Progenitor cell of endocrine pancreas (in vitro differentiated cells): ENCODE measurements around the gene TRABD. TPM values are rescaled to one million over a fixed set of nuclear protein-coding genes. Genes with fewer than 3 reads are reported as not detected.

Experiments
- DNase-seq: peaks from one replicate; pipeline ENCODE4 v3.0.0; 2021; ENCODE audit warnings: low spot score; ENCODE audit not compliant: unreplicated experiment
- H3K27ac Mint-ChIP-seq: 2 replicates; pipeline ENCODE4 v1.8.0; 2021; ENCODE audit warnings: mild to moderate bottlenecking, moderate library complexity, mixed read lengths
- H3K27me3 Mint-ChIP-seq: 2 replicates; pipeline ENCODE4 v1.8.0; 2021; ENCODE audit warnings: mixed read lengths
- H3K36me3 Mint-ChIP-seq: 2 replicates; pipeline ENCODE4 v1.8.0; 2022; ENCODE audit warnings: mixed read lengths; ENCODE audit not compliant: insufficient read depth
- H3K4me1 Mint-ChIP-seq: 2 replicates; pipeline ENCODE4 v1.8.0; 2021; ENCODE audit warnings: low read depth, mixed read lengths
- H3K4me3 Mint-ChIP-seq: 2 replicates; pipeline ENCODE4 v1.8.0; 2021; ENCODE audit warnings: low read depth, mild to moderate bottlenecking, moderate library complexity, mixed read lengths
- H3K9me3 Mint-ChIP-seq: 2 replicates; pipeline ENCODE4 v1.8.0; 2021; ENCODE audit warnings: low read depth, mixed read lengths
- CTCF ChIP-seq: fragments of 200-600 bp; sonication (generic); IDR thresholded peaks from one replicate; pipeline ENCODE4 v1.5.0; 2021; ENCODE audit warnings: antibody characterized with exemption, mild to moderate bottlenecking; ENCODE audit not compliant: unreplicated experiment
- total RNA-seq: library from RNA; stranded (reverse); gene quantifications from 2 replicates; pipeline ENCODE4 v1.2.1, GENCODE V29; 2021

TRABD gene
- total RNA-seq, 1 donor from 2014 or later: 39.4 TPM

DNA sequence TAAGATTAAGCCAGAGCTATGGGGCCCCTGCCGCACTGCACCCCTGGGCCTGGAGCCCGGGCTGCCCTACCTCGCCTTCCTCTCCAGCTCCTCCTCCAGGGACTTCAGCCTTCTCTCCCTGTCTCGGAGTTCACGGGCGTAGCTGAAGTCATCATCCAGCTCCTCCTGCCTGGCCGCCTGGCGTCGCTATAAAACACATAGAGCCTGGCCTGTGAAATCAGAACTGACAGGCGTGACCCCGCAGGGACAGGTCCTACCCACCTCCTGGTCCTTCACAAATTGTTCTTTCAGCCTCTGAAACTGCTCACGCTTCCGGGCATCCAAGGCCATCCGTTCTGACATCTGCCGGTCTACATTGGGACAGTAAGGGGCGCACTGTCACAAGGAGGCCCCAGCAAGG is 38.4 kb downstream of the TRABD start:
- Mint-ChIP-seq H3K4me1 (no peaks in the 10 kb centered on the region), H3K9me3 (no peaks in the 10 kb centered on the region), H3K36me3 (peaks cover 4% of the 10 kb centered on the region), H3K4me3 (no peak overlapping the region), H3K27me3 (no peaks in the 10 kb centered on the region), H3K27ac (no peak overlapping the region)
- no peak for DNase-seq
- no peak for TF ChIP-seq CTCF

DNA sequence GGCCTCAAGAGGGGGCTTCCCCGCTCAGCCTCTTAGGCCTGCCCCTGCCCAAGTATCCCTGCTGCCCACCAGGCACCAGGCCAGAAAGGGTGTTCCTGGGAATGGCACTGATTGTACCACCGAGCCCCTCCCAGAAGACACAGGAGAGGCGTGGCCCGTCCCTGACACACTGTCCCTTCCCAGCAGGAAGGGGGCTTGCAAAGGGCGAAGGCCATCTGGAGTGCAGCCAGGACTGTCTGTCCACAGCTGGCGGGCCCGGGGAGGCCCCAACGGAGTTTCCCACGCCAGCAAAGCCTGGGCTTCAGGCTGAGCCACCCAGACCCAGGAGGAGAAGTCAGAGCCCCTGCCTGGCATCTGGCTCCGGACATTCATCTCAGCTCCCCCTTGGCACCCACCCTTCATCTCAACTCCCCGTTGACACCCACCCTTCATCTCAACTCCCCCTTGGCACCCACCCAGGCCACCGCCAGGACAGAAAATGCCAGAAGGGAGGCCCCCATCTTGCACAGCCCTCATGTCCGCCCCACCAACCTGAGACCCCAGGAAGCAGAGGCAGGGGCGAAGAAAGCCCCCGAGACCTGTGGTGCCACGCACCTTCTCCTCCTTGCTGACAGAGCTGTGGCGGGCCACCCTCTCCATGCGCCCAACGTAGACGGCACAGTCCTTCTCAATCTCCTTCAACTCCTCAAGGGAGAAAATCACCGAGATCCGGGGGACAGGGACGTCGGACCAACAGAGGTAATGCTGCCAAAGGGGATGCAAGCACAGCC is 39.7 kb downstream of the TRABD start:
- DNase-seq: no peak
- H3K36me3 Mint-ChIP-seq: peaks cover 8% of the 10 kb centered on the region
- H3K4me3 Mint-ChIP-seq: no peak overlapping the region
- H3K27ac Mint-ChIP-seq: no peak overlapping the region
- no peaks in the 10 kb centered on the region for H3K27me3 Mint-ChIP-seq
- H3K9me3 Mint-ChIP-seq: no peaks in the 10 kb centered on the region
- no peaks in the 10 kb centered on the region for H3K4me1 Mint-ChIP-seq
- no peak for TF ChIP-seq CTCF

DNA sequence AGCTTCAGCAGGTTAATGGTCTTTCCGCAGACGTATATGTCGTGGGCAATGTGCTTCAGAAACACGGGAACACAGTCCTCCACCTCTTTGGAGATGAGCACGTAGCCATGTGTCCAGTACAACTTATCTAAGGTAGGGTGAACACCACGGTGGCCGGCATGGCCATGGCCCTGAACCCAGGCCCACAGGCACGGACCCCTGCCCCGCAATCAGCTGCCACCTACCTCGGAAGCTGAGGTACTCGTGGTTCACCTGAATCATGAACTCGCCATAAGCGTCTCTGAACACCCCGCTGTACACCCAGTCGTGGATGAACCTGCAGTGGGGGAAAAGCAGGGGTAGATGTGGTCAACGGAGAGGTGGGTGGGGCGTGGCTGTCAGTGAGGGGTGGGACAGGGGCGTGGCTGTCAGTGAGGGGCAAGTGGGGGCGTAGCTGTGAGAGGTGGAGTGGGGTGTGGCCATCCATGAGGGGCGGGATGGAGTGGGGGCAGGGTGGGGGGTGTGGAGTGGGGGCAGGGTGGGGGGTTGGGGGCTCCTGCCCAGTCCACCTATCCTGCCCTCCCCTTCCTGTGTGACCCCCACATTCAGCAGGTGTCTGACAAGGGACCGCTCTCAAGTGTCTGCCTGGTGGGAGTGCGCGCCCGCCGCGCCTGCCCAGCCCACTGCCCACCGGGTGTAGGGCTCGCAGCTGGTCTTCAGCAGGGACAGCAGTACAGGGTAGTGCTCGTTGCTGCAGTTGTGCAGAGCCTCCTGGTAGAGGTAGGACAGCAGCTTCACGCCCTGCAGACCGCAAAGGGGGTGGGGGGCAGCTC is 40.6 kb downstream of the TRABD start:
- Mint-ChIP-seq H3K4me3 (no peak overlapping the region), H3K27me3 (no peaks in the 10 kb centered on the region), H3K9me3 (no peaks in the 10 kb centered on the region), H3K36me3 (peaks cover 7% of the 10 kb centered on the region), H3K4me1 (no peaks in the 10 kb centered on the region), H3K27ac (no peak overlapping the region)
- no peak for DNase-seq
- TF ChIP-seq CTCF: no peak

DNA sequence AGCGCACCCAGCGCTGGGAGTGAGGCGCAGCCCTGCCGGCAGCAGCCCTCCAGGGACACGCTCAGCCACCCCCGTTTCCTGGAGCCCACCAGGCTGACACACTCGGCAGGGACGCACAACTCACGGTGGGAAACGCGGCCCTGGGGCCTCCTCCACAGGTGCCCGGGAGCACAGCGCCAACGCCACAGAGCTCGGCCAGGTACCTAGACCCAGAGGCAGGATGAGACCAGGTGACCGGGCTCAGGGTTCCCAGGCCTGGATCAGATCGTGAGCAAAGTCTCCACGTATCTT is 41.1 kb downstream of the TRABD start:
- Mint-ChIP-seq H3K4me3 (no peak overlapping the region), H3K9me3 (no peaks in the 10 kb centered on the region), H3K36me3 (peaks cover 7% of the 10 kb centered on the region), H3K4me1 (no peaks in the 10 kb centered on the region), H3K27me3 (no peaks in the 10 kb centered on the region), H3K27ac (no peak overlapping the region)
- no peak for DNase-seq
- TF ChIP-seq CTCF: no peak

- Mint-ChIP-seq H3K4me1 (no peaks in the 10 kb centered on the region), H3K4me3 (no peak overlapping the region), H3K27me3 (no peaks in the 10 kb centered on the region), H3K9me3 (no peaks in the 10 kb centered on the region), H3K36me3 (peaks cover 7% of the 10 kb centered on the region), H3K27ac (no peak overlapping the region)
- no peak for DNase-seq
- no peak for TF ChIP-seq CTCF
Measured at GRCh38 chr22:50227579-50228215, 42.0 kb downstream of the TRABD start.
